Glutamatergic neuron (in vitro differentiated cells): ENCODE measurements around the gene CLK4. TPM values are rescaled to one million over a fixed set of nuclear protein-coding genes. Genes with fewer than 3 reads are reported as not detected.

ENCODE experiments used
- DNase-seq: peaks from one replicate; pipeline ENCODE4 v3.0.0; 2022
- H3K27ac Mint-ChIP-seq: one replicate; pipeline ENCODE4 v1.8.0; 2020; ENCODE audit warnings: mild to moderate bottlenecking, mixed read lengths, inconsistent platforms; ENCODE audit not compliant: unreplicated experiment
- H3K27me3 Mint-ChIP-seq: one replicate; pipeline ENCODE4 v1.8.0; 2020; ENCODE audit warnings: mild to moderate bottlenecking, moderate library complexity, mixed read lengths, inconsistent platforms; ENCODE audit not compliant: unreplicated experiment
- H3K36me3 Mint-ChIP-seq: one replicate; pipeline ENCODE4 v1.8.0; 2020; ENCODE audit warnings: mild to moderate bottlenecking, mixed read lengths, inconsistent platforms; ENCODE audit not compliant: unreplicated experiment
- H3K4me1 Mint-ChIP-seq: one replicate; pipeline ENCODE4 v1.8.0; 2020; ENCODE audit warnings: mild to moderate bottlenecking, low read depth, mixed read lengths, inconsistent platforms; ENCODE audit not compliant: unreplicated experiment
- H3K4me3 Mint-ChIP-seq: one replicate; pipeline ENCODE4 v1.8.0; 2020; ENCODE audit warnings: mild to moderate bottlenecking, mixed read lengths, inconsistent platforms; ENCODE audit not compliant: unreplicated experiment
- H3K9me3 Mint-ChIP-seq: one replicate; pipeline ENCODE4 v1.8.0; 2020; ENCODE audit warnings: mild to moderate bottlenecking, moderate library complexity, mixed read lengths, inconsistent platforms; ENCODE audit not compliant: unreplicated experiment
- long read RNA-seq: library from polyadenylated mRNA; unstranded; transcript quantifications from one replicate; pipeline ENCODE4 v2.0.0, GENCODE V29; 2020; ENCODE audit not compliant: unreplicated experiment
- total RNA-seq: library from RNA; stranded (reverse); fragmentation: NEBNext Ultra II Directional; extraction: Animal tissue kit (Norgen Biotek cat#: 25700); gene quantifications from one replicate; pipeline ENCODE4 v1.2.1, GENCODE V29; 2021; ENCODE audit not compliant: unreplicated experiment
- TF ChIP-seq, protein P1 (sequence below): fragments of 200-600 bp; sonication (generic); IDR thresholded peaks from one replicate; pipeline ENCODE4 v1.5.0; 2021; ENCODE audit not compliant: partially characterized antibody, unreplicated experiment

The CLK4 gene
- 29.4 TPM for total RNA-seq
- long read RNA-seq, partial matches to known transcripts, result 1 of 4 reads
- long read RNA-seq, other reads (novel, unspliced or antisense), result 0 of 4 reads

DNA sequence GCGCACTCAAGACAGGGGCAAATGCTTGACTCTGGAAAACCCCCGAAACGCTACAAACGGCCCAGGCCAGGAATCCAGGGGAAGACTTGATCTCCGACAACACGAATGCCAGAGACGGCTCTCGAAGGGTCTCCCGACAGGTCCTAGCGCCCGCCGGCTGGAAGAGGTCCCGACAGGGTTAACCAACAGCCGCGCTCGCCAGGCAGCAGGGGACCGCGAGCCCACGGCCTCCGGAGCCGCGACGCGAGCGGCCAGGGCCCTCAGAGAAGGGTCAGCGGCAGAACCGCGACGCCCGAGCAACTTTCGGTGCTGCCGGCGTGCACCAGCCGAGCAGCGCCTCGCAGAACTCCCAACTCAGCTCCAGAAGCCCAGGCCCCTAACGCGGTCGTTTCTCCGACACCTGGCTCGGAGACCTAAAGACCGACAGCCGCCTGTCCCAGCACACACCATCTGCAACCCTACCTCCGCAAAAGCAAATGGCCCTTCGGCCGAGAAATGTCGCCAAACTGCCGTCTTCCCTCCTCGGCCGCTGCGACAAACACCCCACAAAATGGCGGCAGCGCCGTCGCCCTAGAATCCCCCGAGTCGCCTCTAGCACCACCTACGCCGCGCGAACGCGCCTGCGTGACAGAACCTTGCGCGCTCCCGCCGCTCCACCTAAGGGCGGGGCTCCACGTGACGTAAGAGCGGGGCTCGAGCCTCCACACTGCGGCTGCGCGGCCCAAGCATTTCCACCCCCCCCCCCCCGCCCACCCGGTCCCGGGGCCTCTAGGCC, at the start of gene CLK4:
TSS of gene CLK4 (minus strand) at position 567 of the 775 bp plus-strand sequence. CDS start 3,634 bp downstream, outside the sequence.
- TF ChIP-seq, protein P1, sequence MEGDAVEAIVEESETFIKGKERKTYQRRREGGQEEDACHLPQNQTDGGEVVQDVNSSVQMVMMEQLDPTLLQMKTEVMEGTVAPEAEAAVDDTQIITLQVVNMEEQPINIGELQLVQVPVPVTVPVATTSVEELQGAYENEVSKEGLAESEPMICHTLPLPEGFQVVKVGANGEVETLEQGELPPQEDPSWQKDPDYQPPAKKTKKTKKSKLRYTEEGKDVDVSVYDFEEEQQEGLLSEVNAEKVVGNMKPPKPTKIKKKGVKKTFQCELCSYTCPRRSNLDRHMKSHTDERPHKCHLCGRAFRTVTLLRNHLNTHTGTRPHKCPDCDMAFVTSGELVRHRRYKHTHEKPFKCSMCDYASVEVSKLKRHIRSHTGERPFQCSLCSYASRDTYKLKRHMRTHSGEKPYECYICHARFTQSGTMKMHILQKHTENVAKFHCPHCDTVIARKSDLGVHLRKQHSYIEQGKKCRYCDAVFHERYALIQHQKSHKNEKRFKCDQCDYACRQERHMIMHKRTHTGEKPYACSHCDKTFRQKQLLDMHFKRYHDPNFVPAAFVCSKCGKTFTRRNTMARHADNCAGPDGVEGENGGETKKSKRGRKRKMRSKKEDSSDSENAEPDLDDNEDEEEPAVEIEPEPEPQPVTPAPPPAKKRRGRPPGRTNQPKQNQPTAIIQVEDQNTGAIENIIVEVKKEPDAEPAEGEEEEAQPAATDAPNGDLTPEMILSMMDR, result no peak
- Mint-ChIP-seq H3K36me3 (no peaks in the 10 kb centered on the region), H3K27me3 (peaks cover 4% of the 10 kb centered on the region), H3K9me3 (peaks cover 2% of the 10 kb centered on the region), H3K4me3 (peak within 1 kb of the TSS; percentile 89), H3K4me1 (peaks cover 16% of the 10 kb centered on the region), H3K27ac (peak within 1 kb of the TSS; percentile 98)
- DNase-seq, result peak; percentile 95

DNA sequence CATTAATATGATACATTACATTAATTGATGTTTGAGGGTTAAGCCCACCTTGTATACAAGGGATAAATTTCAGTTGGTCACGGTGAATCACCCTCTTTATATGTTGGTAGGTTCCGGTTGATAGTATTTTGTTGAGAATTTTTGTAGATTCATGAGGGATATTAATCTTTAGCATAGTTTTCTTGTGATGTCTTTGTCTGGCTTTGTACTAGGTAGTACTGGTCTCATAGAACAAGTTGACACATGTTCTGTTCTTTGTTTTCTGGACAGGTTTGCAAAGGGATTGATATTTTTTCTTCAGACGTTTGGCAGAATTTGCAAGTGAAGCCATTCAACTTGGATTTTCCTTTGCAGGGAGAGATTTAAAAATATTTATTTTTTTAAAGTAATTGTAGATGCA, 49.1 kb upstream of the CLK4 start:
- Mint-ChIP-seq H3K4me3 (no peak overlapping the region), H3K36me3 (no peaks in the 10 kb centered on the region), H3K27ac (no peak overlapping the region), H3K4me1 (peaks cover 4% of the 10 kb centered on the region), H3K27me3 (peaks cover 3% of the 10 kb centered on the region), H3K9me3 (peaks cover 2% of the 10 kb centered on the region)
- TF ChIP-seq, protein P1, result no peak
- DNase-seq, result no peak

DNA sequence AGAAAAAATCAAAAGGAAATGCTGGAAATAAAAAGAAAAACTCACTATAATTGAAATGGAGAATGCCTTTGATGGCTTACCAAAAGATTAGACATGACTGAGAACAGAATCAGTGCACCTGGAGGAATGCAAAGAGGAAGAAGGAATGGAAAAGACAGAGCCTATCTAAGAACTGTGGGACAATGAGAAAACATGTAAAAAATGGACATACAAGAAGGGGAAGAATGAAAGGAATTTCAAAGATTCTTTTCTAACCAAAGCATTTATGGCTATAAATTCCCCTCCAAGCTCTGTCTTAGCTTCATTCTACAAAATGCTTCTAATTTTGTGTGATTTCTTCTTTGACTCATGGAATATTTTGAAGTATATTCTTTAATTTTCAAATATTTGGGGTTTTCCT, 47.5 kb upstream of the CLK4 start:
- Mint-ChIP-seq H3K27ac (no peak overlapping the region), H3K4me1 (peaks cover 4% of the 10 kb centered on the region), H3K27me3 (peaks cover 3% of the 10 kb centered on the region), H3K36me3 (peaks cover 3% of the 10 kb centered on the region), H3K9me3 (peaks cover 1% of the 10 kb centered on the region), H3K4me3 (no peak overlapping the region)
- TF ChIP-seq, protein P1, result no peak
- DNase-seq, result no peak

DNA sequence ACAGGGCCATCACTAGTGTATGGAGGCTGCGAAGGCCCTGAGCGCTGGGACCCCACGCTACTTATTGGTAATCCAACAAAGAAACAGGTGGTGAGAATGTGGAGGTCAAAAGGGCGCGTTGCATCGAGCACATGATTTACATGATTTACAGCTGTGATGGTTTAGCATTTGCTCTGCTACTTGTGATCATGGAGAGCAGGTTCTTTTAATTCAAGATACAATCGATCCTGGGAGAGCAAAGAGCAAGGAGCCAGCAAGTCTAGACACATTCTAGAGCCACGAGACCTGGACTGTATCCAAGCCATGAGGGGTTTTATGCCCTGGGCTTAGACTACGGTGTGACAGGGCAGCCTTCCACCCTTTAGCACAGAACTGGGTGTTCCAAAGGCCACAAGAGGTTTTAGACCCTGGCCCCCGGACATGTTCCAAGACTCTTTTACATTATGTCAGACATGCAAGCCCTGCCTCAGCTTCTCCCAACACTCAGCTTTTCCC, 47.0 kb upstream of the CLK4 start:
- Mint-ChIP-seq H3K27ac (no peak overlapping the region), H3K4me1 (peaks cover 4% of the 10 kb centered on the region), H3K27me3 (peaks cover 3% of the 10 kb centered on the region), H3K4me3 (no peak overlapping the region), H3K9me3 (peaks cover 5% of the 10 kb centered on the region), H3K36me3 (peaks cover 8% of the 10 kb centered on the region)
- DNase-seq, result no peak
- TF ChIP-seq, protein P1, result no peak

DNA sequence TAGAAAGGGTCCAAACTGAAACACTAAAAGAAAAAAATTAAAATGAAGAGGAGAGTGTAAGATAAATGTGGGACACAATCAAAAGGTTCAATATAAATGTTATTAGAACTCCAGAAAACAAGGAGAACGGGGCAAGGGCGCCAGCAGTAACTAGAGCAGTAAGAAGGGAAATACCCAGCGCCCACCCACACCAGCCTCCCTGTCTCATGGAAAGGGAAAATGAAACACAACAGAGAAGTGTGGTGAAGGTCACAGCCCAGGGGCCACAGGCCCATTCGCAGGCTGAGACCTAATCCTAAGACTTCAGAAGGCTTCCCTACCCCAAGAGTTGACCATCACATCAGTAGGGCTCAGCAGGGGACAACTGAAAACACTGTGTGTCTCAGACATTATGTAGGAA, 45.8 kb upstream of the CLK4 start:
- peaks cover 4% of the 10 kb centered on the region for H3K4me1 Mint-ChIP-seq
- TF ChIP-seq, protein P1, result no peak
- H3K9me3 Mint-ChIP-seq, result peaks cover 5% of the 10 kb centered on the region
- H3K4me3 Mint-ChIP-seq, result no peak overlapping the region
- peaks cover 8% of the 10 kb centered on the region for H3K36me3 Mint-ChIP-seq
- no peak overlapping the region for H3K27ac Mint-ChIP-seq
- peaks cover under 1% of the 10 kb centered on the region for H3K27me3 Mint-ChIP-seq
- no peak for DNase-seq
